HCT116 (cell line): ENCODE measurements around the gene COX8A. TPM values are rescaled to one million over a fixed set of nuclear protein-coding genes. Genes with fewer than 3 reads are reported as not detected.

Experiments
- ATAC-seq: fragments of 200-7000 bp; cut with Tn5 transposase; 2 replicates; pipeline ENCODE4 v1.9.1; 2020; ENCODE audit warnings: mild to moderate bottlenecking, moderate library complexity
- BruUV-seq: library from RNA; stranded (reverse); fragments of 400-500 nt; replicated peaks from 2 replicates; lab custom pipeline; 2021; lab: Mats Ljungman, UMichigan
- CTCF ChIA-PET: fragments of 300-600 bp; sonication (Branson Sonifier 250); formaldehyde crosslinking; loops from one replicate; lab custom pipeline; 2021; ENCODE audit warnings: antibody characterized with exemption; lab: Charles Lee
- POLR2A ChIA-PET: fragments of 300-600, 350-600 bp; sonication (Branson Sonifier 250); formaldehyde crosslinking; loops from one replicate; lab custom pipeline; 2021; ENCODE audit warnings: antibody characterized with exemption; lab: Charles Lee
- RAD21 ChIA-PET, 2 experiments: fragments of 300-600 bp; sonication (Branson Sonifier 250); formaldehyde crosslinking; loops; one replicate each; lab custom pipeline; 2023; ENCODE audit warnings: low total read pairs in 2 of 2; ENCODE audit not compliant: uncharacterized antibody in 2 of 2, unreplicated experiment in 2 of 2, low non-redundant PET in 1 of 2; lab: Charles Lee
- DNase-seq: peaks from one replicate; pipeline ENCODE4 v3.0.0-alpha.2; 2010; ENCODE audit warnings: low read depth, low spot score
- H2AFZ ChIP-seq: fragments of 200-600 bp; shearing (Covaris generic), sonication (generic); 2 replicates; pipeline ENCODE4 v1.6.1; 2017; ENCODE audit warnings: low read depth, mixed run types, mixed read lengths, antibody characterized with exemption, low read length; ENCODE audit not compliant: poor library complexity, severe bottlenecking
- H3K27ac ChIP-seq: 2 replicates; pipeline ENCODE4 v1.5.1; 2012; ENCODE audit warnings: low read depth, low read length
- H3K27me3 ChIP-seq: fragments of 200-600 bp; sonication (generic); 2 replicates; pipeline ENCODE4 v1.6.1; 2016; ENCODE audit warnings: mixed run types, low read length, mixed read lengths; ENCODE audit not compliant: insufficient read depth
- H3K36me3 ChIP-seq, 2 experiments: fragments of 200-500 bp in 1 of 2; fragments of 200-600 bp in 1 of 2; sonication (Bioruptor generic) in 1 of 2; sonication (generic) in 1 of 2; 2 replicates each; pipeline versions ENCODE4 v1.5.1 to v1.6.1; 2014 to 2016; ENCODE audit warnings: low read length in 2 of 2, inconsistent platforms in 1 of 2, mixed read lengths in 1 of 2, mixed run types in 1 of 2; ENCODE audit not compliant: insufficient read depth in 2 of 2, control insufficient read depth in 1 of 2
- H3K4me1 ChIP-seq, 2 experiments: fragments of 200-600 bp in 1 of 2; sonication (generic) in 1 of 2; 2 replicates each; pipeline versions ENCODE4 v1.5.1 to v1.6.1; 2012 to 2017; ENCODE audit warnings: low read length in 2 of 2, inconsistent platforms in 1 of 2, mild to moderate bottlenecking in 1 of 2, mixed read lengths in 1 of 2, mixed run types in 1 of 2, moderate library complexity in 1 of 2; ENCODE audit not compliant: insufficient read depth in 2 of 2, control insufficient read depth in 1 of 2
- H3K4me2 ChIP-seq: fragments of 200-600 bp; sonication (generic); 2 replicates; pipeline ENCODE4 v1.6.1; 2017; ENCODE audit warnings: mixed run types, low read length, mixed read lengths
- H3K4me3 ChIP-seq, 2 experiments: fragments of 200-600 bp in 1 of 2; sonication (generic) in 1 of 2; replicated peaks in 1 of 2; 2 replicates each; pipeline ENCODE4 v1.5.1; 2011 to 2016; ENCODE audit warnings: low read length in 2 of 2, control low read depth in 1 of 2, low read depth in 1 of 2, mild to moderate bottlenecking in 1 of 2, mixed read lengths in 1 of 2, mixed run types in 1 of 2
- H3K79me2 ChIP-seq: fragments of 200-600 bp; sonication (generic); 2 replicates; pipeline ENCODE4 v1.6.1; 2017; ENCODE audit warnings: mild to moderate bottlenecking, mixed run types, low read length, moderate library complexity, mixed read lengths; ENCODE audit not compliant: insufficient read depth
- H3K9ac ChIP-seq: fragments of 200-600 bp; sonication (generic); 2 replicates; pipeline ENCODE4 v1.6.1; 2016; ENCODE audit warnings: low read length, mixed read lengths
- H3K9me2 ChIP-seq: fragments of 200-600 bp; sonication (generic), shearing (Covaris generic); 2 replicates; pipeline ENCODE4 v1.6.1; 2017; ENCODE audit warnings: mixed run types, mild to moderate bottlenecking, moderate library complexity; ENCODE audit not compliant: insufficient read depth
- H3K9me3 ChIP-seq, 2 experiments: fragments of 200-500 bp in 1 of 2; fragments of 200-600 bp in 1 of 2; sonication (Bioruptor generic) in 1 of 2; sonication (generic) in 1 of 2; 2 replicates each; pipeline ENCODE4 v1.6.1; 2014 to 2017; ENCODE audit warnings: low read length in 2 of 2, mixed read lengths in 2 of 2, inconsistent platforms in 1 of 2, low read depth in 1 of 2, mild to moderate bottlenecking in 1 of 2, mixed run types in 1 of 2, moderate library complexity in 1 of 2; ENCODE audit not compliant: control insufficient read depth in 1 of 2, insufficient read depth in 1 of 2
- H4K20me1 ChIP-seq: fragments of 200-600 bp; sonication (generic), shearing (Covaris generic); 2 replicates; pipeline ENCODE4 v1.6.1; 2017; ENCODE audit warnings: mixed run types, mild to moderate bottlenecking, moderate library complexity; ENCODE audit not compliant: insufficient read depth
- ATF3 ChIP-seq: IDR thresholded peaks from 2 replicates; pipeline ENCODE4 v1.6.1; 2012
- CEBPB ChIP-seq: IDR thresholded peaks from 2 replicates; pipeline ENCODE4 v1.6.1; 2012; ENCODE audit warnings: low read depth
- ELF1 ChIP-seq: IDR thresholded peaks from 2 replicates; pipeline ENCODE4 v1.6.1; 2012; ENCODE audit warnings: low read depth, borderline replicate concordance
- EZH2 ChIP-seq: fragments of 200-600 bp; sonication (generic); IDR thresholded peaks from 2 replicates; pipeline ENCODE4 v1.6.1; 2017; ENCODE audit warnings: antibody characterized with exemption, mixed run types
- EZH2phosphoT487 ChIP-seq: fragments of 200-600 bp; IDR thresholded peaks from 2 replicates; pipeline ENCODE4 v1.6.1; 2018; ENCODE audit warnings: antibody characterized with exemption, borderline replicate concordance
- JUND ChIP-seq: IDR thresholded peaks from 2 replicates; pipeline ENCODE4 v1.6.1; 2012
- MAX ChIP-seq: IDR thresholded peaks from 2 replicates; pipeline ENCODE4 v1.6.1; 2012
- POLR2AphosphoS5 ChIP-seq: IDR thresholded peaks from 2 replicates; pipeline ENCODE4 v1.6.1; 2011; ENCODE audit warnings: mild to moderate bottlenecking, low read depth, low read length, moderate library complexity
- RAD21 ChIP-seq: IDR thresholded peaks from 2 replicates; pipeline ENCODE4 v1.6.1; 2012; ENCODE audit warnings: low read depth, mild to moderate bottlenecking
- REST ChIP-seq: IDR thresholded peaks from 2 replicates; pipeline ENCODE4 v1.6.1; 2012; ENCODE audit warnings: low read depth
- SIN3A ChIP-seq: IDR thresholded peaks from 2 replicates; pipeline ENCODE4 v1.6.1; 2012; ENCODE audit warnings: low read depth
- SP1 ChIP-seq: IDR thresholded peaks from 2 replicates; pipeline ENCODE4 v1.6.1; 2012; ENCODE audit warnings: low read depth
- SRF ChIP-seq: IDR thresholded peaks from 2 replicates; pipeline ENCODE4 v1.6.1; 2012; ENCODE audit warnings: low read depth
- TCF7L2 ChIP-seq: IDR thresholded peaks from 2 replicates; pipeline ENCODE4 v1.7.0; 2011; ENCODE audit warnings: borderline replicate concordance, inconsistent platforms; ENCODE audit not compliant: insufficient read depth, insufficient read length; ENCODE audit errors: extremely low read depth
- YY1 ChIP-seq: IDR thresholded peaks from 2 replicates; pipeline ENCODE4 v1.6.1; 2011; ENCODE audit warnings: low read length, low read depth, moderate library complexity, mild to moderate bottlenecking; ENCODE audit not compliant: insufficient replicate concordance; ENCODE audit errors: extremely low read depth
- ZFX ChIP-seq: fragments of 450-650 bp; IDR thresholded peaks from 2 replicates; pipeline ENCODE4 v1.6.1; 2017
- intact Hi-C: fragments of 100-400 bp; cut with micrococcal nuclease; formaldehyde crosslinking; loops from 2 replicates; pipeline ENCODE4 v1.10.0; 2022
- total RNA-seq: library from RNA; stranded (reverse); gene quantifications from one replicate; pipeline ENCODE4 v1.2.1, GENCODE V29; 2021; ENCODE audit not compliant: unreplicated experiment
- TF ChIP-seq, protein P1 (sequence below): IDR thresholded peaks from 2 replicates; pipeline ENCODE4 v1.6.1; 2011; ENCODE audit warnings: mild to moderate bottlenecking, low read length, moderate library complexity; ENCODE audit not compliant: insufficient replicate concordance; ENCODE audit errors: extremely low read depth
- TF ChIP-seq, protein P2 (sequence below), 3 experiments: fragments of 200-600 bp in 1 of 3; sonication (generic) in 1 of 3; IDR thresholded peaks in 2 of 3; conservative IDR thresholded peaks in 1 of 3; 2 replicates each; pipeline ENCODE4 v1.5.1; 2012 to 2017; ENCODE audit warnings: low read depth in 2 of 3, low read length in 2 of 3, antibody characterized with exemption in 1 of 3, borderline replicate concordance in 1 of 3, control low read depth in 1 of 3, mild to moderate bottlenecking in 1 of 3, mixed read lengths in 1 of 3, mixed run types in 1 of 3, moderate library complexity in 1 of 3; ENCODE audit not compliant: insufficient read depth in 1 of 3

The COX8A gene
- total RNA-seq, 1 experiment from 2014 or later: 536 TPM

DNA sequence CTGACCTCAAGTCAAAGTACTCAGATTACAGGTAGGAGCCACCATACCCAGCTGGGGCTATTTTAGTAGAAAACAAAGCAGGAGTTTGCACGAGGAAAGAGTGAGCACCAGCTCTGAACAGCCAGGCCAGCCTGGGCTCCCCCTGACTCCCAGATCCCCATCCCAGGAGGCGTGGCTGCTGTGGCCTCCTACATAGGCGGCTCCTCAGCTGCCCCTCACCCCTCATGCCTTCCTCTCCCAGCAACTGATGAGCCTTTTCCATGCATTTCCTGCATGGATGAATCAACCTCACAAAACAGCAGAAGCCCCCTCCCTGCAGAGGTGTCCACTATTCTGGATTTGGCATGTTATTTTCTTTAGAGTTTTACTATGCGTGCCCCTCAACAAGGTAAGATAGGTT lies 50.8 kb downstream of the COX8A start:
- RAD21 ChIA-PET: no interaction called here
- BruUV-seq: no TSS peak
- H3K4me2 ChIP-seq: peak overlapping the region; percentile 6; the same call in 1 of the 2 replicates
- no peak overlapping the region for H3K27ac ChIP-seq
- H2AFZ ChIP-seq: no peak overlapping the region
- H3K27me3 ChIP-seq: no peaks in the 10 kb centered on the region
- ATAC-seq (no peak), DNase-seq (no peak)
- intact Hi-C loops: no loop called here
- H3K9ac ChIP-seq: no peak overlapping the region
- H3K36me3 ChIP-seq: no peaks in the 10 kb centered on the region
- peaks cover 0 to 12% of the 10 kb centered on the region in 2 experiments; a peak in 2 of 4 replicates for H3K4me1 ChIP-seq
- POLR2A ChIA-PET: interaction anchor here (0.9 kb wide), 1 partner anchor 18 kb away, joined by 3 read pairs; no protein-coding TSS in a partner anchor
- TF ChIP-seq EZH2 (no peak), TCF7L2 (no peak), EZH2phosphoT487 (no peak), ATF3 (no peak), JUND (no peak), MAX (no peak), POLR2AphosphoS5 (no peak), RAD21 (no peak), YY1 (no peak), SIN3A (no peak), ZFX (no peak), CEBPB (no peak), SRF (no peak), SP1 (no peak), ELF1 (no peak), REST (no peak)
- TF ChIP-seq, protein P1, sequence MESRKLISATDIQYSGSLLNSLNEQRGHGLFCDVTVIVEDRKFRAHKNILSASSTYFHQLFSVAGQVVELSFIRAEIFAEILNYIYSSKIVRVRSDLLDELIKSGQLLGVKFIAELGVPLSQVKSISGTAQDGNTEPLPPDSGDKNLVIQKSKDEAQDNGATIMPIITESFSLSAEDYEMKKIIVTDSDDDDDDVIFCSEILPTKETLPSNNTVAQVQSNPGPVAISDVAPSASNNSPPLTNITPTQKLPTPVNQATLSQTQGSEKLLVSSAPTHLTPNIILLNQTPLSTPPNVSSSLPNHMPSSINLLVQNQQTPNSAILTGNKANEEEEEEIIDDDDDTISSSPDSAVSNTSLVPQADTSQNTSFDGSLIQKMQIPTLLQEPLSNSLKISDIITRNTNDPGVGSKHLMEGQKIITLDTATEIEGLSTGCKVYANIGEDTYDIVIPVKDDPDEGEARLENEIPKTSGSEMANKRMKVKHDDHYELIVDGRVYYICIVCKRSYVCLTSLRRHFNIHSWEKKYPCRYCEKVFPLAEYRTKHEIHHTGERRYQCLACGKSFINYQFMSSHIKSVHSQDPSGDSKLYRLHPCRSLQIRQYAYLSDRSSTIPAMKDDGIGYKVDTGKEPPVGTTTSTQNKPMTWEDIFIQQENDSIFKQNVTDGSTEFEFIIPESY: no peak
- TF ChIP-seq, protein P2, sequence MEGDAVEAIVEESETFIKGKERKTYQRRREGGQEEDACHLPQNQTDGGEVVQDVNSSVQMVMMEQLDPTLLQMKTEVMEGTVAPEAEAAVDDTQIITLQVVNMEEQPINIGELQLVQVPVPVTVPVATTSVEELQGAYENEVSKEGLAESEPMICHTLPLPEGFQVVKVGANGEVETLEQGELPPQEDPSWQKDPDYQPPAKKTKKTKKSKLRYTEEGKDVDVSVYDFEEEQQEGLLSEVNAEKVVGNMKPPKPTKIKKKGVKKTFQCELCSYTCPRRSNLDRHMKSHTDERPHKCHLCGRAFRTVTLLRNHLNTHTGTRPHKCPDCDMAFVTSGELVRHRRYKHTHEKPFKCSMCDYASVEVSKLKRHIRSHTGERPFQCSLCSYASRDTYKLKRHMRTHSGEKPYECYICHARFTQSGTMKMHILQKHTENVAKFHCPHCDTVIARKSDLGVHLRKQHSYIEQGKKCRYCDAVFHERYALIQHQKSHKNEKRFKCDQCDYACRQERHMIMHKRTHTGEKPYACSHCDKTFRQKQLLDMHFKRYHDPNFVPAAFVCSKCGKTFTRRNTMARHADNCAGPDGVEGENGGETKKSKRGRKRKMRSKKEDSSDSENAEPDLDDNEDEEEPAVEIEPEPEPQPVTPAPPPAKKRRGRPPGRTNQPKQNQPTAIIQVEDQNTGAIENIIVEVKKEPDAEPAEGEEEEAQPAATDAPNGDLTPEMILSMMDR (IDR thresholded peaks at IDR 0.05 in 2 of 3, conservative IDR thresholded peaks at IDR 0.05 in 1 of 3; ENCODE audit: borderline replicate concordance in 1 of 3, insufficient read depth in 1 of 3, low read depth in 2 of 3, low read length in 2 of 3): no peak
- H3K9me2 ChIP-seq: no peaks in the 10 kb centered on the region
- H3K79me2 ChIP-seq: no peaks in the 10 kb centered on the region
- H3K4me3 ChIP-seq: no peak overlapping the region
- CTCF ChIA-PET: no interaction called here
- no peaks in the 10 kb centered on the region for H3K9me3 ChIP-seq
- no peaks in the 10 kb centered on the region for H4K20me1 ChIP-seq
